H9 (cell line): ENCODE data around the gene PTPRR. TPM values are rescaled to one million over a fixed set of nuclear protein-coding genes. Genes with fewer than 3 reads are reported as not detected.
A peak's percentile ranks its signal among the peaks of the same experiment; 100 is the strongest.

Experiments
- DNase-seq: peaks from one replicate; pipeline ENCODE4 v3.0.0-alpha.2; 2017
- H2AFZ ChIP-seq: one replicate; pipeline ENCODE4 v1.6.1; 2013; ENCODE audit warnings: mild to moderate bottlenecking, low read length, control low read depth, moderate library complexity
- H2AK5ac ChIP-seq: 2 replicates; pipeline ENCODE4 v1.6.1; 2013; ENCODE audit warnings: low read length, control low read depth, mixed read lengths; ENCODE audit not compliant: insufficient read length
- H2BK120ac ChIP-seq: one replicate; pipeline ENCODE4 v1.6.1; 2013; ENCODE audit warnings: low read depth, mild to moderate bottlenecking, low read length, control low read depth, inconsistent platforms; ENCODE audit not compliant: poor library complexity, severe bottlenecking
- H2BK12ac ChIP-seq: 2 replicates; pipeline ENCODE4 v1.6.1; 2013; ENCODE audit warnings: low read length, control low read depth, mixed read lengths, low read depth; ENCODE audit not compliant: insufficient read length
- H2BK15ac ChIP-seq: 2 replicates; pipeline ENCODE4 v1.6.1; 2013; ENCODE audit warnings: low read depth, low read length, control low read depth
- H2BK20ac ChIP-seq: one replicate; pipeline ENCODE4 v1.6.1; 2013; ENCODE audit warnings: low read depth, mild to moderate bottlenecking, low read length, control low read depth, inconsistent platforms; ENCODE audit not compliant: poor library complexity, severe bottlenecking
- H2BK5ac ChIP-seq: 2 replicates; pipeline ENCODE4 v1.6.1; 2013; ENCODE audit warnings: low read length, control low read depth, mixed read lengths; ENCODE audit not compliant: insufficient read length
- H3K14ac ChIP-seq: 2 replicates; pipeline ENCODE4 v1.6.1; 2013; ENCODE audit warnings: low read length, control low read depth; ENCODE audit not compliant: insufficient read depth
- H3K18ac ChIP-seq: 2 replicates; pipeline ENCODE4 v1.6.1; 2013; ENCODE audit warnings: low read depth, mild to moderate bottlenecking, mixed read lengths, low read length, control low read depth; ENCODE audit not compliant: insufficient read length
- H3K23ac ChIP-seq: 2 replicates; pipeline ENCODE4 v1.6.1; 2013; ENCODE audit warnings: low read length, control low read depth, mixed read lengths, low read depth; ENCODE audit not compliant: insufficient read length
- H3K23me2 ChIP-seq: 2 replicates; pipeline ENCODE4 v1.6.1; 2013; ENCODE audit warnings: low read depth, mild to moderate bottlenecking, mixed read lengths, low read length, control low read depth; ENCODE audit not compliant: insufficient read length, poor library complexity, severe bottlenecking
- H3K27ac ChIP-seq: 2 replicates; pipeline ENCODE4 v1.5.1; 2013; ENCODE audit warnings: low read length, control low read depth, mixed read lengths, low read depth; ENCODE audit not compliant: insufficient read length
- H3K27me3 ChIP-seq: 2 replicates; pipeline ENCODE4 v1.6.1; 2013; ENCODE audit warnings: low read length, control low read depth, inconsistent platforms; ENCODE audit not compliant: insufficient read depth
- H3K4ac ChIP-seq: 2 replicates; pipeline ENCODE4 v1.6.1; 2013; ENCODE audit warnings: low read depth, mild to moderate bottlenecking, control low read depth, inconsistent platforms, low read length, moderate library complexity
- H3K4me1 ChIP-seq: 2 replicates; pipeline ENCODE4 v1.6.1; 2013; ENCODE audit warnings: low read length, control low read depth, inconsistent platforms; ENCODE audit not compliant: insufficient read depth
- H3K4me2 ChIP-seq: 2 replicates; pipeline ENCODE4 v1.6.1; 2013; ENCODE audit warnings: low read length, control low read depth, mixed read lengths; ENCODE audit not compliant: insufficient read length, insufficient read depth
- H3K56ac ChIP-seq: 2 replicates; pipeline ENCODE4 v1.6.1; 2013; ENCODE audit warnings: low read depth, mild to moderate bottlenecking, mixed read lengths, low read length, control low read depth; ENCODE audit not compliant: insufficient read length
- H3K79me1 ChIP-seq: 2 replicates; pipeline ENCODE4 v1.6.1; 2013; ENCODE audit warnings: low read depth, mild to moderate bottlenecking, moderate library complexity, low read length, control low read depth, inconsistent platforms; ENCODE audit not compliant: insufficient read depth, poor library complexity, severe bottlenecking
- H3K79me2 ChIP-seq: 2 replicates; pipeline ENCODE4 v1.6.1; 2013; ENCODE audit warnings: low read length, control low read depth, inconsistent platforms; ENCODE audit not compliant: insufficient read depth
- H3K9ac ChIP-seq: 2 replicates; pipeline ENCODE4 v1.6.1; 2013; ENCODE audit warnings: low read length, control low read depth, mixed read lengths; ENCODE audit not compliant: insufficient read length; ENCODE audit errors: extremely low read depth
- H3K9me3 ChIP-seq: one replicate; pipeline ENCODE4 v1.6.1; 2013; ENCODE audit warnings: low read depth, low read length, inconsistent platforms; ENCODE audit not compliant: control insufficient read depth
- H3T11ph ChIP-seq: one replicate; pipeline ENCODE4 v1.6.1; 2013; ENCODE audit warnings: mild to moderate bottlenecking, low read length, control low read depth, inconsistent platforms
- H4K20me1 ChIP-seq: one replicate; pipeline ENCODE4 v1.6.1; 2013; ENCODE audit not compliant: control insufficient read depth, insufficient read length, insufficient read depth
- H4K5ac ChIP-seq: 2 replicates; pipeline ENCODE4 v1.6.1; 2013; ENCODE audit warnings: low read depth, mild to moderate bottlenecking, mixed read lengths, low read length, control low read depth; ENCODE audit not compliant: insufficient read length
- H4K8ac ChIP-seq: replicated peaks from 2 replicates; pipeline ENCODE4 v1.6.1; 2013; ENCODE audit warnings: low read length, control low read depth, mixed read lengths, low read depth; ENCODE audit not compliant: insufficient read length
- H4K91ac ChIP-seq: 2 replicates; pipeline ENCODE4 v1.6.1; 2013; ENCODE audit warnings: low read depth, mild to moderate bottlenecking, moderate library complexity, mixed read lengths, low read length, control low read depth; ENCODE audit not compliant: insufficient read length
- H3K27ac Mint-ChIP-seq, 3 experiments: 2 replicates in 2 of 3; 3 replicates in 1 of 3; pipeline ENCODE4 v1.8.0; 2020 to 2021; ENCODE audit warnings: mixed read lengths in 3 of 3, mild to moderate bottlenecking in 1 of 3, moderate library complexity in 1 of 3
- H3K27me3 Mint-ChIP-seq: 2 replicates; pipeline ENCODE4 v1.8.0; 2021; ENCODE audit warnings: low read depth, mild to moderate bottlenecking, moderate library complexity, mixed read lengths
- H3K36me3 Mint-ChIP-seq, 3 experiments: 2 replicates in 2 of 3; 3 replicates in 1 of 3; pipeline ENCODE4 v1.8.0; 2020 to 2021; ENCODE audit warnings: low read depth in 3 of 3, mixed read lengths in 3 of 3; ENCODE audit not compliant: insufficient read depth in 1 of 3
- H3K4me1 Mint-ChIP-seq, 2 experiments: 2 replicates each; pipeline ENCODE4 v1.8.0; 2020; ENCODE audit warnings: mixed read lengths in 2 of 2
- H3K4me3 Mint-ChIP-seq, 2 experiments: 2 replicates in 1 of 2; 3 replicates in 1 of 2; pipeline ENCODE4 v1.8.0; 2020 to 2021; ENCODE audit warnings: mild to moderate bottlenecking in 2 of 2, mixed read lengths in 2 of 2, moderate library complexity in 1 of 2
- H3K9me3 Mint-ChIP-seq, 2 experiments: 2 replicates in 1 of 2; 3 replicates in 1 of 2; pipeline ENCODE4 v1.8.0; 2020; ENCODE audit warnings: mild to moderate bottlenecking in 2 of 2, mixed read lengths in 2 of 2, moderate library complexity in 1 of 2
- WGBS: extraction: QIAGEN DNeasy Blood & Tissue Kit; methylation state at CpG from one replicate; pipeline ENCODE4 v1.1.7; 2013; ENCODE audit warnings: missing lambda C conversion rate, low lambda C conversion rate, mixed read lengths; ENCODE audit not compliant: insufficient read length; ENCODE audit errors: extremely low coverage; 5-methylcytosine and 5-hydroxymethylcytosine counted together
- total RNA-seq: library from RNA; stranded (reverse); gene quantifications from 2 replicates; pipeline ENCODE4 v1.2.1, GENCODE V29; 2021
- TF ChIP-seq, protein P1 (sequence below): fragments of 200-600 bp; sonication (generic); conservative IDR thresholded peaks from 3 replicates; pipeline ENCODE4 v1.8.0; 2021; ENCODE audit warnings: antibody characterized with exemption, mild to moderate bottlenecking

Gene PTPRR
- total RNA-seq, 1 experiment from 2014 or later, result 0.22 TPM

DNA sequence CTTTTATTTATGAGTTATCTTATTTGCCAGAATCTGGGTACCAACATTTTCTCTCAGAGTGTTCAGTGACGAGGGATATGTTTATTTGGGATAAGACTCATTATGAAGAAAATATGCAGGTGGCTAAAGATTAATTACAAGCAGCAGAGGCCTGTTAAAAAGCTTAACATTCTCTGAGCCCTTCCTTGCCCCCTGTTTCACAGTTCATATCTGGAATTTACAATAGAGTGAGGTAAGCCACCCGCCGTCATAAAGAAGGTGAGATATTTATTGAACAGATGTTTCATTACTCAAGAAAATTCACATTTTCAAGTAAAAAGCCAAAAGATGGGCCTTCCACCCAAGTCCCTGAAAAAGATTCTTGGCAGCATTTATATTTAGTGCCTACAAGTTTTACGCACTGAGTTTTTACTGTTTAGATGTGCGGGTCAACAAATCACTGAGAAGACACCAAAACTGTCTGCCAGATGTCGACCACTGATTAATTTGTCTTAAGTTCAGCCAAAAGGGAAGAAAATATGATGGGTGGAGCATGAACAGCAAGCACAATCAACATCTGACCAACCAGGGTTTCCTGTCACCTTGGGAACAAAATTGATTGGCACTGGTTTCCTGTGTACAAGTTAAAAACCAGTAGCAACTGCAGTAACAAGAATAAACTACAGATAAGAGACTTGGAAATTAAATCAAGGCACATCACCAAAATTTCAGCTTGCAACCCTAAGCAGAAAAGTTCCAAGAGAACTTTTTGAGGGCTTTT lies 197.8 kb downstream of the PTPRR start:
- H2BK12ac ChIP-seq, result no peak overlapping the region
- no peak overlapping the region for H3K27ac ChIP-seq
- peak overlapping the region; percentile 19 to 65 (median 20); a peak in 5 of 7 replicates for H3K27ac Mint-ChIP-seq

More for the DNA sequence above, 197.8 kb downstream of the PTPRR start:
- Histone ChIP-seq H2AK5ac (no peak overlapping the region), H3K27me3 (no peaks in the 10 kb centered on the region), H2AFZ (no peak overlapping the region), H3K18ac (no peak overlapping the region), H3K14ac (no peak overlapping the region), H2BK120ac (no peak overlapping the region), H3K23ac (no peak overlapping the region), H2BK5ac (no peak overlapping the region), H3K4me2 (no peak overlapping the region), H2BK20ac (no peak overlapping the region), H4K91ac (no peak overlapping the region), H3K9me3 (no peaks in the 10 kb centered on the region), H3T11ph (no peak overlapping the region), H3K79me1 (no peaks in the 10 kb centered on the region), H3K23me2 (peaks cover 3% of the 10 kb centered on the region), H3K56ac (no peak overlapping the region), H4K8ac (no peak overlapping the region), H4K20me1 (no peaks in the 10 kb centered on the region), H3K4ac (no peak overlapping the region), H3K9ac (no peak overlapping the region), H2BK15ac (no peak overlapping the region), H3K79me2 (no peaks in the 10 kb centered on the region), H4K5ac (no peak overlapping the region), H3K4me1 (peaks cover 12% of the 10 kb centered on the region)
- no CpG with 5 or more reads among the region's 6 CpGs for WGBS
- no peaks in the 10 kb centered on the region for H3K36me3 Mint-ChIP-seq
- no peak for DNase-seq
- no peaks in the 10 kb centered on the region for H3K9me3 Mint-ChIP-seq
- TF ChIP-seq, protein P1, sequence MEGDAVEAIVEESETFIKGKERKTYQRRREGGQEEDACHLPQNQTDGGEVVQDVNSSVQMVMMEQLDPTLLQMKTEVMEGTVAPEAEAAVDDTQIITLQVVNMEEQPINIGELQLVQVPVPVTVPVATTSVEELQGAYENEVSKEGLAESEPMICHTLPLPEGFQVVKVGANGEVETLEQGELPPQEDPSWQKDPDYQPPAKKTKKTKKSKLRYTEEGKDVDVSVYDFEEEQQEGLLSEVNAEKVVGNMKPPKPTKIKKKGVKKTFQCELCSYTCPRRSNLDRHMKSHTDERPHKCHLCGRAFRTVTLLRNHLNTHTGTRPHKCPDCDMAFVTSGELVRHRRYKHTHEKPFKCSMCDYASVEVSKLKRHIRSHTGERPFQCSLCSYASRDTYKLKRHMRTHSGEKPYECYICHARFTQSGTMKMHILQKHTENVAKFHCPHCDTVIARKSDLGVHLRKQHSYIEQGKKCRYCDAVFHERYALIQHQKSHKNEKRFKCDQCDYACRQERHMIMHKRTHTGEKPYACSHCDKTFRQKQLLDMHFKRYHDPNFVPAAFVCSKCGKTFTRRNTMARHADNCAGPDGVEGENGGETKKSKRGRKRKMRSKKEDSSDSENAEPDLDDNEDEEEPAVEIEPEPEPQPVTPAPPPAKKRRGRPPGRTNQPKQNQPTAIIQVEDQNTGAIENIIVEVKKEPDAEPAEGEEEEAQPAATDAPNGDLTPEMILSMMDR, result no peak
- no peak overlapping the region for H3K4me3 Mint-ChIP-seq
- peaks cover 23 to 33% of the 10 kb centered on the region in 2 experiments for H3K4me1 Mint-ChIP-seq
- H3K27me3 Mint-ChIP-seq, result no peaks in the 10 kb centered on the region
